IPS-20b (cell line): ENCODE results near the gene CACNA2D2.

Experiments used
- H3K27ac ChIP-seq: one replicate; pipeline ENCODE4 v1.5.1; 2013; ENCODE audit warnings: low read length
- H3K27me3 ChIP-seq: 2 replicates; pipeline ENCODE4 v1.6.1; 2013; ENCODE audit warnings: mild to moderate bottlenecking, low read length, inconsistent platforms; ENCODE audit not compliant: insufficient read depth
- H3K36me3 ChIP-seq: 2 replicates; pipeline ENCODE4 v1.6.1; 2013; ENCODE audit warnings: low read depth, mild to moderate bottlenecking, inconsistent platforms, low read length, moderate library complexity; ENCODE audit not compliant: insufficient read depth
- H3K4me1 ChIP-seq: 2 replicates; pipeline ENCODE4 v1.6.1; 2013; ENCODE audit warnings: mild to moderate bottlenecking, control low read depth, inconsistent platforms, low read length, moderate library complexity; ENCODE audit not compliant: insufficient read depth
- H3K4me3 ChIP-seq: 2 replicates; pipeline ENCODE4 v1.5.1; 2013; ENCODE audit warnings: mild to moderate bottlenecking, low read length, inconsistent platforms
- H3K9ac ChIP-seq: 2 replicates; pipeline ENCODE4 v1.6.1; 2013; ENCODE audit warnings: low read depth, mild to moderate bottlenecking, inconsistent platforms, low read length, moderate library complexity
- H3K9me3 ChIP-seq: 2 replicates; pipeline ENCODE4 v1.6.1; 2013; ENCODE audit warnings: mild to moderate bottlenecking, low read depth, low read length, inconsistent platforms; ENCODE audit not compliant: insufficient read depth

The CACNA2D2 gene

GRCh38 chr3:50510325-50510724, 6.9 kb upstream of the CACNA2D2 start:
- no peak overlapping the region for H3K4me3 ChIP-seq
- H3K27ac ChIP-seq: no peak overlapping the region
- H3K4me1 ChIP-seq: peaks cover 3% of the 10 kb centered on the region
- H3K9ac ChIP-seq: no peak overlapping the region
- no peaks in the 10 kb centered on the region for H3K9me3 ChIP-seq
- H3K27me3 ChIP-seq: peaks cover under 1% of the 10 kb centered on the region
- H3K36me3 ChIP-seq: no peaks in the 10 kb centered on the region

- Histone ChIP-seq H3K4me1 (no peaks in the 10 kb centered on the region; the same call in 1 of the 2 replicates), H3K27ac (no peak overlapping the region), H3K4me3 (no peak overlapping the region), H3K9ac (no peak overlapping the region), H3K9me3 (no peaks in the 10 kb centered on the region), H3K27me3 (peaks cover 7% of the 10 kb centered on the region), H3K36me3 (no peaks in the 10 kb centered on the region)
Measured at GRCh38 chr3:50509715-50510114, 6.3 kb upstream of the CACNA2D2 start.

- H3K27me3 ChIP-seq: peaks cover 15% of the 10 kb centered on the region
- no peak overlapping the region for H3K4me3 ChIP-seq
- no peaks in the 10 kb centered on the region for H3K36me3 ChIP-seq
- H3K27ac ChIP-seq: no peak overlapping the region
- H3K4me1 ChIP-seq: no peaks in the 10 kb centered on the region; the same call in 1 of the 2 replicates
- H3K9me3 ChIP-seq: no peaks in the 10 kb centered on the region
- H3K9ac ChIP-seq: no peak overlapping the region
Measured at GRCh38 chr3:50508821-50509220, 5.4 kb upstream of the CACNA2D2 start.

GRCh38 chr3:50506169-50506568, 2.7 kb upstream of the CACNA2D2 start:
- Histone ChIP-seq H3K4me1 (no peaks in the 10 kb centered on the region; the same call in 1 of the 2 replicates), H3K36me3 (no peaks in the 10 kb centered on the region), H3K27ac (no peak overlapping the region), H3K9ac (no peak overlapping the region), H3K9me3 (no peaks in the 10 kb centered on the region), H3K4me3 (no peak overlapping the region), H3K27me3 (peaks cover 35% of the 10 kb centered on the region)

GRCh38 chr3:50504681-50505080, 1.2 kb upstream of the CACNA2D2 start:
- Histone ChIP-seq H3K4me1 (no peaks in the 10 kb centered on the region; the same call in 1 of the 2 replicates), H3K27me3 (peaks cover 49% of the 10 kb centered on the region), H3K36me3 (no peaks in the 10 kb centered on the region)

GRCh38 chr3:50502584-50503423, 630 bp downstream of the CACNA2D2 start:
- H3K36me3 ChIP-seq: no peaks in the 10 kb centered on the region
- no peaks in the 10 kb centered on the region; the same call in 1 of the 2 replicates for H3K4me1 ChIP-seq
- no peaks in the 10 kb centered on the region for H3K9me3 ChIP-seq
- peak overlapping the region; percentile 41; the same call in 1 of the 2 replicates for H3K9ac ChIP-seq
- H3K4me3 ChIP-seq: peak overlapping the region; percentile 83
- no peak overlapping the region for H3K27ac ChIP-seq
- H3K27me3 ChIP-seq: peaks cover 53% of the 10 kb centered on the region

More at GRCh38 chr3:50504681-50505080, 1.2 kb upstream of the CACNA2D2 start:
- Histone ChIP-seq H3K9me3 (no peaks in the 10 kb centered on the region), H3K27ac (no peak overlapping the region), H3K9ac (no peak overlapping the region), H3K4me3 (no peak overlapping the region)

GRCh38 chr3:50502225-50502583, 1.2 kb downstream of the CACNA2D2 start:
- peaks cover 53% of the 10 kb centered on the region for H3K27me3 ChIP-seq
- peak overlapping the region; percentile 41; the same call in 1 of the 2 replicates for H3K9ac ChIP-seq
- H3K27ac ChIP-seq: no peak overlapping the region
- H3K4me3 ChIP-seq: peak overlapping the region; percentile 83
- H3K36me3 ChIP-seq: no peaks in the 10 kb centered on the region
- peaks cover under 1% of the 10 kb centered on the region; the same call in 1 of the 2 replicates for H3K4me1 ChIP-seq
- H3K9me3 ChIP-seq: no peaks in the 10 kb centered on the region

GRCh38 chr3:50495609-50496423, 7.6 kb downstream of the CACNA2D2 start:
- Histone ChIP-seq H3K36me3 (no peaks in the 10 kb centered on the region), H3K4me1 (peaks cover 21% of the 10 kb centered on the region), H3K27me3 (peaks cover 18% of the 10 kb centered on the region), H3K27ac (no peak overlapping the region), H3K9me3 (no peaks in the 10 kb centered on the region), H3K4me3 (peak overlapping the region; percentile 48), H3K9ac (no peak overlapping the region)

GRCh38 chr3:50494126-50494525, 9.3 kb downstream of the CACNA2D2 start:
- peaks cover 21% of the 10 kb centered on the region for H3K4me1 ChIP-seq
- no peaks in the 10 kb centered on the region for H3K9me3 ChIP-seq
- no peaks in the 10 kb centered on the region for H3K36me3 ChIP-seq
- H3K27me3 ChIP-seq: 0 out of 2 replicates have a peak, but pooled peaks cover 4% of the 10 kb centered on the region
- no peak overlapping the region for H3K27ac ChIP-seq
- no peak overlapping the region for H3K4me3 ChIP-seq
- no peak overlapping the region for H3K9ac ChIP-seq

GRCh38 chr3:50493623-50494022, 9.8 kb downstream of the CACNA2D2 start:
- Histone ChIP-seq H3K4me1 (peaks cover 21% of the 10 kb centered on the region), H3K27ac (no peak overlapping the region), H3K4me3 (no peak overlapping the region), H3K9ac (no peak overlapping the region), H3K9me3 (no peaks in the 10 kb centered on the region), H3K36me3 (no peaks in the 10 kb centered on the region), H3K27me3 (0 out of 2 replicates have a peak, but pooled peaks cover 4% of the 10 kb centered on the region)

GRCh38 chr3:50493086-50493485, 10.3 kb downstream of the CACNA2D2 start:
- Histone ChIP-seq H3K4me1 (peaks cover 21% of the 10 kb centered on the region), H3K9me3 (no peaks in the 10 kb centered on the region), H3K36me3 (no peaks in the 10 kb centered on the region), H3K4me3 (no peak overlapping the region), H3K27ac (no peak overlapping the region), H3K9ac (no peak overlapping the region), H3K27me3 (0 out of 2 replicates have a peak, but pooled peaks cover 4% of the 10 kb centered on the region)
